IPS DF 19.7 (cell line): Measurements from ENCODE around the gene ANKS3.
"Not testable (repeated sequence)": the region's sequence is repeated elsewhere in the genome, so short reads cannot be mapped to it uniquely, and the experiment has no call there.

Experiments
- DNase-seq: peaks from one replicate; pipeline ENCODE4 v3.0.0-alpha.2; 2013; ENCODE audit warnings: low read depth, low spot score

ANKS3 gene

DNA sequence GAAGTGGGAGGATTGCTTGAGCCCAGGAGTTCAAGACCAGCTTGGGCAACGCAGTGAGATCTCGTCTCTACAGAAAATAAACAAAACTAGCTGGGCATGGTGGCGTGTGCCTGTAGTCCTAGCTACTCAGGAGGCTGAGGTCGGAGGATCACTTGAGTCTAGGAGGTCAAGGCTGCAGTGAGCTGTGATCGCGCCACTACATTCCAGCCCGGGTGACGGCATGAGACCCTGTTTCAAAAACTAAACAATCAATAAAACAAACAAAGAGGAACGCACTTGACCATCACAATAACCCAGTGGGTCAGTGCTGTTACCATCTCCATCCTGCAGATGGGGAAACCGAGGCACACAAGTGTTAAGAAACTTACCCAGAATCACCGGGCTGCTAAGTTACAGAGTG is 19.2 kb upstream of the ANKS3 start:
- DNase-seq, result no peak

DNA sequence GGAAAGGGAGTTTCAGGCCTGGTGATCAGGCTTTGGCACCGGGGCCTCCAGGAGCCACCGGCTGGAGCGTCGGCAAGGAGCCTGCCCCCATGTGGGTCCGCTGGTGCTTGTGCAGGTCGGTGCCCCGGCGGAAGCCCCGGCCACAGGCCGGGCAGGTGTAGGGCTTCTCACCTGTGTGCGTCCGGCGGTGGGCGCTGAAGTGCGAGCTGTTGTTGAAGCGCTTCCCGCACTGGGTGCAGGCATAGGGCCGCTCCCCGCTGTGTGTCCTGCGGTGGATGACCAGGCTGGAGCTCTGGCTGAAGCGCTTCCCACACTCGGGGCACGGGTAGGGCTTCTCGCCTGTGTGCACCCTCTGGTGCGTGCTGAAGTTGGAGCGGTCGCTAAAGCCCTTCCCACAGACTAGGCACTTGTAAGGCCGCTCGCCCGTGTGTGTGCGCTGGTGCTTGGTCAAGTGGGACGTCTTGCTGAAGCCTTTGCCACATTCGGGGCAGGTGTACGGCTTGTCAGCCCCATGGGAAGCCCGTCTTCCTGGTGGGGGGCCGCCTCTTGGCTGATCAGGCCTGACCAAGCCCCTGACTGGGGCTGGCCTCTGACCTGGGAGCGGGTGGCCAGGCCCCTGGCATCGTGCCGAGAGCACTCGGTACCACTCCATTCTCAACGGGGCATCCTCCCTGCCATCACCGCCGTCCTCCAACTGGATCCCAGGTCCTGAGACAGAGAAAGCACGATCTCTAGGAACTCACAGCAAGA is 18.5 kb upstream of the ANKS3 start:
- no peak for DNase-seq

DNA sequence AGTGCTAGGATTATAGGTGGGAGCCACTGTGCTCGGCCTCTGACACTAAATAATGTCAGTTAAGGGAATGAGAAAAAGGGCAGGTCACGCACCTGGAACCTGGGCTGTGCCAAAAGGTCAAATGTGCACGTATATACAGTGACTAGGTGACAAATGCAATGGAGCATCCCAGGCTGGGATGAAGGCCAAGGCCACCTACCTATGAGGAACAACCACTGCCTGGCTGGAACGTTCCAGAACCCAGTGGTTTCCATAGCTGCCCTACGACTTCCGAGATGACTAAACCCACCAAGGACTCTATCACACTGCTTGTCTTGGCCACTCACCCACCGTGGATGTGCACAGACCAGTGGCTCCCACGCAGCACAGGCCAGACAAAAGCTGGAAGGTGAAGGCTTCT is 16.8 kb upstream of the ANKS3 start:
- DNase-seq, result no peak

DNA sequence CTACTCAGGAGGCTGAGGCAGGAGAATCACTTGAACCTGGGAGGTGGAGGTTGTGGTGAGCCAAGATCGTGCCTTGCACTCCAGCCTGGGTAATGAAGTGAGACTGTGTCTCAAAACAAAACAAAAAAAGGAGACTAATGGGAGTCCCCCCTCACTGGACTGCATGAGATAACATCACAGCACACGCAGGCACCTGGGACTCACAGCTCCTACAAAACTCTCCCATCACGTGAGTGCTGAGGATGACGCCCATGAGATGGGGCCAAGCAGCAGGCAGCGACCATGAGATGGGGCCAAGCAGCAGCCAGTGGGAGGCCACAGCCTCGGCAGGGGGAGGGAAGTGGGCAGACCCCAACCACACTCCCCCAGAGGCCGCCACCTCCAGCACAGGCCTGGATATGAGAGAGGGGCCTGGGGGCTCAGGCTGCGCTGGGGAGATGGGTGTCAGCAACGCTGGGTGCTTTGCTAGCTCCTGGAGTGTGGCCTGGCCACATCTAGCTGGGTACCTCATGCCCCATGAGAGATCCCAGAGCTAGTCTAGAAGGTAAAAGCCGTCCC is 15.7 kb upstream of the ANKS3 start:
- no peak for DNase-seq

DNA sequence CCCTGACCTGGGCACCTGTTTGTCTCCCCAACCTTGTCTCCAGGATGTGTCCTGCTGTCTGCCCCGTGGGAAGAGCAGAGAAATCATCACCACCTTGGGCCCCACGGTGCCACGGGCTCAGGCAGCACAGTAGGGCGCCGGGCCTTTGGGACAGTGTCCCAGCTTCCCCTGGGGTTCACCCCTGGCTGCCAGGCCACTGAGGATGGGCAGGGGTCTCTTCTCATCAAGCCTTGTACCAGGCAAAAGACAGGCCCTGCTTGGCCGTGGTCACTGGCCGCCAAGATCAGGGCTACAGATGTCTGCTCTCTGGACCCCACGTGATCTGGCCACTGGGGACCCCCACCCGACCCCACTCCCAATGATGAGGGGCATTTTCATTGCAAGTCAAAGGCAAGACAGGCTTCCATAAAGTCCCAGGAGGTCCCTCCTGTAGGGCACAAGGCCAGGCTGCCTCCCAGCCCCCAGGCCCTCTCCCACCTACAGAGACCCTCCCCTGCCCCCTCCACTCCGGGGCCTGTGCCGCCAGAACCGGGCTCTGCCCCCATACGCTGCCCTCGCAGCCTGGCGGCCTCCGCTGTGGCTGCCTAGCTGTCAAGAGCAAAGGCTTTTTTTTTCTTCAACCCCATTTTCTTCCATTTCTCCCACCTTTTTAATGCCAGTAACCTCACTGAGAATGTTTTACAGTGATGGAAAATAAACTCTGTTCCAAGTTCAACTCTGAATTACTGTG is 14.8 kb upstream of the ANKS3 start:
- DNase-seq, result no peak

DNA sequence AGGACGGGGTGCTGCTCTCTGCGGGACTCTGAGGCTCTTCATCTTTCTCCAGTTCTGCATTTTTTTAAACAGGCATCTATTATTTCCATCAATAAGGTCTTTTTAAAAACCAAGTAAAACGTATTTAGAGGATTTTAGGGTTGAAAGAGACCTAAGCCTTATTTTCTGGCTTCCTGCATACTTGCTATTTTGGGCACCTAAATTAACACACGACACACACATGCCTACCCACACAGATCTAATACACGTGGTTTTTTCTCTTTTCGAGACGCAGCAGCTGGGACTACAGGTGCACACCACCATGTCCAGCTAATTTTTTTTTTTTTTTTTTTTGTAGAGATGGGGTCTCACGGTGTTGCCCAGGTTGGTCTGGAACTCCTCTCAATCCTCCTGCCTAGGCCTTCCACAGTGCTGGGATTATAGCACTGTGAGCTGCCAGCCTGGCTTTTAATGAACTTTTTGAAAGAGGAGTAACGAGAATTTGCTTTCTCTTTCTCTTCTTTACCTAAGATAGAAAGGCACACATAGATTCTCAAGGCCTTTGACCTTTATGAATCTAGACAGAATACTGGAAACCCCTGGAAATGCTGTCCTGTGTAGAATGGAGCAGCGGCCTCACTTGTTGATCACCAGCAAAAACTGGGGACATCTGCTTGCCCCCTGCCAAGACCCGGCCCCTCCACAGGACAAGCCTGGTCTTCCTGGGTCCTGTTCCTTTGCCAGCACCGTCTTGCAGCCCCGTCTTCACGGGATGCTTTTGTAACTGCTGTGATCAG is 14.0 kb upstream of the ANKS3 start:
- DNase-seq, result no peak

DNA sequence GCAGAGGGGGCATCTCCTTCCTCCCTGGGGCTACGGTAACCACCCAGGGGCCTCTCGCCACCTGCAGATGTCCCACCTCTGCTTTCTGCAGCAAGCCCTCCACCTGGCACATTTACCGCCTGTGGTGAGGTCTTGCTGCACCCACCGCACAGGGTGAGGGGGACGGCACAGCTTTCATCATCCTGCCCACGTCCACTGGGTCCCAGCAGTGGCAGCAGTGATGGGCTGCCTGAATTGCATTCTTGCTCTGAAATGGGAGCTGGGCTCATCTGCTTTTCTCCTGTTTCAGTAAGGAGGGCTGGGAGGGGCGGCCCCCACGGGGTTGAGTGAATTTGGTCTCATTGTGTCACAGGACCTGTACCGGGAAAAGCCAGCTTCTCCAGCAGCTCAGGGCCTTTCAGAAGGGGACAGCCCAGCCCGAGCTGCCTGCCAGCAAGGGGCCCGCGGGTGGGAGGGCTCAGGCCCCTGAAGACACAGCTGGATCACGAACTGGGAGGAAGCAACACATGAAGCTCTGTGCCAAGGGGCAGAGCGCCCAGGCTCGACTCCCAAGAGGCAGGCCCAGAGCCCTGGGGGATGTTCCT is 13.0 kb upstream of the ANKS3 start:
- no peak for DNase-seq

DNA sequence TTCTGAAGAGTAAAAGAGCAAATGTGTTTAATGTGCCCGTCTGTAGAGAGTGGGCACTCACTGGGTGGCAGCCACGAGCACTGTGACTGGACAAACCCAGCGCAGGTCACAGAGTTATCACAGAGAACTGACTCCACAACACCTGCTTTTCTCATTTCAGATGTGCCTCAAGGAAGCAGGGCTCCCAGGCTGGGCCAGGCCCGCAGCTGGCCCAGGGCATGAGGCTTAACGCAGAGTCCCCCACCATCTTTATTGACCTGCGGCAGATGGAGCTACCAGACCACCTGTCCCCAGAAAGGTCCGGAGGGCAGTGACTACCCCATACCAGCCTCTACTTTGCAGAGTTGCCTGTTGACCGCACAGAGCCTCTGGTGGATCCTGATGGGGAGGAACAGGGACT is 12.1 kb upstream of the ANKS3 start:
- no peak for DNase-seq

DNA sequence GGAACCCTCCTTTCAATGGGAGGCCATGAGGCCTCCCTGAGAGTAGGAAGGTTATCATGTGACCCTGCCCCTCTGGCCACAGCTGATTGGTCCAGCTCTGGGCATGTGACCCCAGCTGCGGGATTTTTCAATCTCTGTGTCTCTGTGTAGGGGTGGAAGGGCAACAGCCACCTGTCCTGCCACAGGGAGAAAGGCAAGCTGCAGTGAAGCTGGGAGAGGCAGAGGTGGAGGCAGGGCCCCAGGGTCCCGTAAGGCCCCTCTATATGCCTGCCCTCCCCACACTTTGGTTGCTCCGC is 11.2 kb upstream of the ANKS3 start:
- no peak for DNase-seq

DNA sequence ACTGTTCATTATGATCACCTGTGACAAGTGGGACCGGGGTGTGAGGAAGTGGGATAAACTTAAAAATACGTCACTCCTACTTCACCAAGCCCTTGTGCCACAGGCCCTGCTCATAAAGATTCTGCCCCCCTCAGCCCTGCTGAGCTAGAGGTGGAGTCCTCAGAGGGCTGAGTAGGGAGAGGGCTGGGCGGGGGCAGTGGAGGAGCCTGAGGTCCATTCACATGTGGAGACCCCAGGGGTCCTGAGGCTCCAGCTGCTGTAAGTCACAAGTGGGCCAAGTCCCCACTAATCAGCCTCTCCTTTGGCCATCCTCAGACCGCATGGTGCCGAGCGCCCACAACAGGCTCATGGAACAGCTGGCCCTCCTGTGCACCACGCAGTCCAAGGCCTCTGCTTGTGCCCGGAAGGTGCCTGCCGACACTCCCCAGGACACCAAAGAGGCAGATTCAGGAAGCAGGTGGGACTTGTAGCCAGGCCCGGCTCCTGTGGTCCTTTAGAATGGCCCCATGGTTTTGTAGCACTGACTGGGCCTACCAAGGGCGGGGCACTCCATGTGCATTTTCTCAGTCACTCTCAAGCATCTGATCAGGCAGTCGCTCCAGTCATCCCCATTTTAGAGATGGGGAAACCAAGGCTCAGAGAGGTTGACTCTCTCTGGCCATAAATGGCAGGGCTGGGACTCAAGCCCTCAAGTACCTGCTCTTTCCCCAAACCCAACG is 10.6 kb upstream of the ANKS3 start:
- no peak for DNase-seq

DNA sequence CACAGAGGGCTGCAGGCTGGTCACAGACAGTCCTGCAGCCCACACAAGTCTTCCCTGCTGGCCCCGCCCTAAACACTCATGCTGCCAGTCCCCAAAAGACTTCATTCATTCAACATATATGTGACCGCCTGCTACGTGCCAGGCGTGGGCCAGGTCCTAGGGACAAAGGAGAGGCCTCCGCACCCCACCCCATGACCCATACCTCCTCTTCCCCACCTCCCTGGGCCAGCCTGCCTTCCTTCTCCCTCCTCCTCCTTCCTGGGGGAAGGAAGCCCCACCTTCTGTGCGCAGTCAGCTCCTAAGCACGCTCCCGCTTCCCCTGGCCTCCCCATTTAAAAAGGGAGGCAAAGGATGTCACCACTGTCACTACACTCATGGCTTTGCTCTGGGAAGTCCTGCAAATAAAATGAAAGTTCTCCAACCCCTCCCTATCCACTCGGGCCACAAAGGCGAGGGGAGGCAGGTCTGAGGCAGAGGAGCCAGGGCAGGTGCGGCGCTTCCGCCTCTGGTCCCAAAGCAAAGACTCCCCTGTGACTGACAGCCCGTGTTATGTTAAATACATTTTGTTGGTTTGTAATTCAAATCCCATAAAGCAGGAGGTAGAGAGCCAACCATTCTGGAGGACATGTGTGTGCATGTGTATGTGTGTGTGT is 9.3 kb upstream of the ANKS3 start:
- DNase-seq, result no peak

DNA sequence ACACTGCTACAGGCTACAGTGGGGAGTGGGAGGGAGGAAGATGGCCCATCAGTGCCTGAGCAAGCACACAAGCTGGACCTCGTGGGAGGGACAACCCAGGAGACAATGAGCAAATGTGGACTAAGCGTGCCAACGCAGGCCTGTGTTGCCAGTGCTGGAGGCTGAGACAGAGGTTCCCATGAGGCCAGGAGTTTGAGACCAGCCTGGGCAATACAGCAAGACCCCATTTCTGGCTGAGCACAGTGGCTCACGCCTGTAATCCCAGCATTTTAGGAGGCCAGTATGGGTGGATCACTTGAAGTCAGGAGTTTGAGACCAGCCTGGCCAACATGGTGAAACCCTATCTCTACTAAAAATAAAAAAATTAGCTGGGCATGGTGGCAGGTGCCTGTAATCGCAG is 4.3 kb upstream of the ANKS3 start:
- not testable (repeated sequence) for DNase-seq

DNA sequence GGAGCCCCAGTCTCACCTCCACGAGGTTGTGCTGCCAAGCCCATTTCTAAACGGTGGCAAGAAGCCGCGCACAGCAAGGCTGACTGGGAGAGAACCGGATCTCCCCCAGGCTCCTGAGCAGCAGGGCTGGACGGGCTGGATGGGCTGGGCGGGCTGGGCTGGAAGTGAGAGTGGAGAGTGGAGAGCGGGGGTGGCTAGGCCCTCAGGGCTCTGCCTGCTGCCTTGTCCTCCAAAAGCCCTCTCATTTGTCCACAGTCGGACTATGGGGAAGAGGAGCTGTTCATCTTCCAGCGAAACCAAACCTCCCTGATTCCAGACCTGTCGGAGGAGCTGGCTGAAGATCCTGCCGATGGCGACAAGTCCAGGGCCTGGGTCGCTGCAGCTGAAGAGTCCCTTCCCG is 3.5 kb upstream of the ANKS3 start:
- DNase-seq, result no peak

DNA sequence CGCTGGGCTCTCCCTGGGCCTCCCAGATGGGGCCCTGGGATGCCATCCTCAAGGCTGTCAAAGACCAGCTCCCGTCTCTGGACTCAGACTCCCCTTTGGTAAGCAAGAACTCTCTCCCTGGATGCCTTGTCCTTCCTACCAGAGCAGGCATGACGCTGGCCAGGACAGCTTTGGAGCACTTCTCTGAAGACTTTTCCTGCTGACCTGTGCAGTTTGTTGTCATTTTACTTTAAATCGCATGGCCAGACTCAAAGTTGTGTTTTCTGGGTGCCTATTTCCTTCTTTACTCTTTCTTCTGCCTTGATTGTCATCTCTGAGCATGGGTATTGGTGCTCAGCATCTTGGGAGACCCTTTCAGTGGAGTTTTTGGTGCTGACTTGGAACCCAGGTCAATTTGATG is 2.5 kb upstream of the ANKS3 start:
- no peak for DNase-seq

DNA sequence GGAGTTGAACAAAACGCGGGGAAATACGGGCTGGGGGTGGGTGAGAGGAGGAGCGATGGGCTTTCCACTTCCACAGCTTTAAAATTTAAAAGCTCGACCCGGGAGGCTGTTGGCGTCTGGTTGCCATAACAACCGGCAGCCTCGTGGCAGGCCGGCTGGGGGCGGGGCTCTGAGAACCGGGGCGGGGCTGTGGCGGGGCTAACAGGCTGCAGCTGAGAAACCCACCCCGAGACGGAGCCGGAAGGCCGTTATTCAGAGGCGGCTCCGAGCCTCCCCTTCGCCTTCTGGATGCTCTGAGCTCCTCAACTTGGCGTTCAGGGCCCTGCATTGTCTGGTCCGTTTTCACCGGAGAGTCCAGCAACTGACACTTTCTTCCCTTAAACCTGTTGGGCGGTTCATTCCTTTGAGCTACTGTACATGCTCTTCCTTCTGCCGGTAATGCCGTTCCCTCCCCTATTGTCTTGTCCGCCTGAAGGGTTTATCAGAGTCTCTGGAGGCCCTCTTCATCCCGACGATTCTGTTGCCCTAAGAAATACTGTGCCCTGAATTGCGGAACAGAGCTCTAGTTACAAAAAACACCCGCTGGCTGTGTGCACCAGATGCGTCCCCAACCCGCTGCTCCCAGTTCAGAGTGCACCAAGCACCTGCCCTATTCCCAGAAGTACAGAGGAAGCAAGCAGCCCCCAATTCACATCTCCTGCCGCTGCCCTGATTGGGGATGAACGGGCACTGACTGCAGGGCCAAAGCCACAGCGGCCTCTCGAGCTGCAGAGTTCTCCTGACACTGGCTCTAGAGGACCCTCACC is 862 bp upstream of the ANKS3 start:
- no peak for DNase-seq

DNA sequence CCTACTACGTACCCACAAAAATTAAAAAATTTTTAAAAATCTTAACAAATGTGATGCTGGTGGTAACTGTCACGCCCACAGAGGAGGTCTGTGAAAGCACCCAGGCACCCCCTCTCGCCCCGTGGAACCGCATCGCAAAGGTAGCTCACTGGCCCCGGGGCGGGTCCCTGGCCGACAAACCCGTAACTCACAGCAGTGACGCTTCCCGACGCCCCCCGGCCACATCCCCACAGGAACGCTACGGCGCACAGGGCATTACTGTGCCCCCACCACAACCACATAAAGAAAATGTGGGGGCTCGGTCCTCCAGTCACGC is 366 bp downstream of the ANKS3 start:
- no peak for DNase-seq

DNA sequence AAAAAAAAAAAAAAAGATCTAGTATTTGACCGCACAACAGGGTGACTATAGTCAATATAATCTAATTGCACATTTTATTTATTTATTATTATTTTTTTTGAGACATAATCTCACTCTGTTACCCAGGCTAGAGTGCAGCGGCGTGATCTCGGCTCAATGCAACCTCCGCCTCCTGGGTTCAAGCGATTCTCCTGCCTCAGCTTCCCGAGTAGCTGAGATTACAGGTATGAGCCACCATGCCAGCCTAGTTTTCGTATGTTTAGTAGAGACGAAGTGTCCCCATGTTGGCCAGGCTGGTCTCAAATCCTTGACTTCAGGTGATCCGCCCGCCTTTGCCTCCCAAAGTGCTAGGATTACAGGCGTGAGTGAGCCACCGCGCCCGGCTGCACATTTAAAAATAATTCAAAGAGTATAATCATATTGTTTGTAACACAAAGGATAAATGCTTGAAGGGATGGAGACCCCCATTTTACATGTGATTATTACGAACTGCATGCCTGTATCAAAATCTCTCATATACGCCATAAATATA is 794 bp downstream of the ANKS3 start:
- DNase-seq, result no peak

DNA sequence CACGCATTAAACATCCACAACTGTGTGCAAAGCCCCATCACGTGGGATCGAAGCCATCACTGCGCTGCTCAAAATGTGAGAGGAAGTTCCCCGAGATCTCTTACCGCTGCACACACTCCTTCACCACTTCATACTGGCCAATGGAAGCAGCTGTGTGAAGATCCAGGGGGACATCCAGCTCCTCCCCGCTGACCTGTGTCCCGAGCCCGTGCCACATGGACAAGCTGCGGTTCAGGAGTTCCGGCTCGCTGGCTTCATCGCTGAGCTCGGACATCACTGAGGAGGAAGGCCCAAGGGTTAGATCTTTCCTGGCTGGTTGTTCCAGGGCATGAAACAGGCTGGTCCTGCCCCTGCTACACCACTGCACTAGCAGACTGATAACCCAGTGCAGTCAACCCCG is 4.2 kb downstream of the ANKS3 start:
- DNase-seq, result no peak

DNA sequence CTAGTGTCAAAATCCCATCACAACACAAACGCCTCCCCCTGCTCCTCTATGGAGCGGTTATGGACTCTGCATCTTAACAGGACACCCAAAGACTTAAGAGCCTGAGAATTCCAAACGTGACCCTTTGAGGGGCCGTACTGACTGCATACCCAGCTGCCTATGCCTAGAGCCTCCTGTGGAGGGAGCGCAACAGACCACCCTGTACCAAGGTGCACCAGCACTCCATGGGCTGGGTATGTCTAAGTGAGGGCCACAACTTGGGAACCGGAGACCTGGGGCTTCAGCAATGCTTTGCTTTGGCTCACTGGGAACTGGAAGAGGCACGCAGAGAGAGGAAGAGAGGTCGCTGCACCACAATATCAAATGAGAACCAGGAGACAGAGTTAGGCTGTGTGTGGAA is 5.4 kb downstream of the ANKS3 start:
- no peak for DNase-seq

DNA sequence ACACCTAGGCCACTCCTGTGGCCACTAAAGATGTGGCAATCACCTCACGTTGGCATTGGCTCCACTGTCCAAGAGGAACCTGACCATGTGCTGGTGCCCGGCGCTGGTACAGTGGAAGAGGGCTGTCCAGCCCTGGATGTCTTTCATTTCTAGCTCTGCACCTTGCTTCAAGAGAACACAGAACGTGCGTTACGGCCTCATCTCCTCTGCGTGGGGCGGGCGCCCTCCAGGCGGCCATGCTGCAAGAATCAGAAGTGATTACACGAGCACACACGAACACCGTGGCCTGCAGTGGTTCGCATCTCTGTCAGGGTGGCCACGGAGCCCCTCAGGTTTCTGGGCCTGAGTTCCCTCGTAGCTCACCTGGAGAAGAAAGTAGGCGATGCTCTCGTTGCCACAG is 7.5 kb downstream of the ANKS3 start:
- no peak for DNase-seq
